ACC112 (cell line): Measurements from ENCODE around the gene BRF1.
"Not testable (repeated sequence)": the region's sequence is repeated elsewhere in the genome, so short reads cannot be mapped to it uniquely, and the experiment has no call there.

Experiments
- H2AFZ ChIP-seq: fragments of 200-600 bp; sonication (generic); one replicate; pipeline ENCODE4 v1.6.0; 2017; ENCODE audit warnings: antibody characterized with exemption, low read length; ENCODE audit not compliant: unreplicated experiment
- H3K27ac ChIP-seq: fragments of 200-600 bp; sonication (generic); 2 replicates; pipeline ENCODE4 v1.5.1; 2014; ENCODE audit warnings: low read depth, mild to moderate bottlenecking, antibody characterized with exemption, low read length, moderate library complexity
- H3K27me3 ChIP-seq: fragments of 200-600 bp; sonication (generic); 2 replicates; pipeline ENCODE4 v1.6.1; 2014; ENCODE audit warnings: mild to moderate bottlenecking, antibody characterized with exemption, low read length, moderate library complexity, mixed read lengths; ENCODE audit not compliant: insufficient read depth
- H3K36me3 ChIP-seq: fragments of 200-600 bp; sonication (generic); 2 replicates; pipeline ENCODE4 v1.6.1; 2016; ENCODE audit warnings: mild to moderate bottlenecking, antibody characterized with exemption, low read length, moderate library complexity, mixed read lengths; ENCODE audit not compliant: insufficient read depth
- H3K4me1 ChIP-seq: fragments of 200-600 bp; sonication (generic); one replicate; pipeline ENCODE4 v1.6.1; 2016; ENCODE audit warnings: low read length, mixed read lengths; ENCODE audit not compliant: insufficient read depth, unreplicated experiment, control insufficient read depth
- H3K4me3 ChIP-seq: fragments of 200-600 bp; sonication (generic); 2 replicates; pipeline ENCODE4 v1.5.1; 2014; ENCODE audit warnings: mild to moderate bottlenecking, low read depth, low read length
- H3K79me2 ChIP-seq: fragments of 200-600 bp; sonication (generic); one replicate; pipeline ENCODE4 v1.6.0; 2016; ENCODE audit warnings: low read length; ENCODE audit not compliant: control insufficient read depth, unreplicated experiment, insufficient read depth

Gene BRF1

DNA sequence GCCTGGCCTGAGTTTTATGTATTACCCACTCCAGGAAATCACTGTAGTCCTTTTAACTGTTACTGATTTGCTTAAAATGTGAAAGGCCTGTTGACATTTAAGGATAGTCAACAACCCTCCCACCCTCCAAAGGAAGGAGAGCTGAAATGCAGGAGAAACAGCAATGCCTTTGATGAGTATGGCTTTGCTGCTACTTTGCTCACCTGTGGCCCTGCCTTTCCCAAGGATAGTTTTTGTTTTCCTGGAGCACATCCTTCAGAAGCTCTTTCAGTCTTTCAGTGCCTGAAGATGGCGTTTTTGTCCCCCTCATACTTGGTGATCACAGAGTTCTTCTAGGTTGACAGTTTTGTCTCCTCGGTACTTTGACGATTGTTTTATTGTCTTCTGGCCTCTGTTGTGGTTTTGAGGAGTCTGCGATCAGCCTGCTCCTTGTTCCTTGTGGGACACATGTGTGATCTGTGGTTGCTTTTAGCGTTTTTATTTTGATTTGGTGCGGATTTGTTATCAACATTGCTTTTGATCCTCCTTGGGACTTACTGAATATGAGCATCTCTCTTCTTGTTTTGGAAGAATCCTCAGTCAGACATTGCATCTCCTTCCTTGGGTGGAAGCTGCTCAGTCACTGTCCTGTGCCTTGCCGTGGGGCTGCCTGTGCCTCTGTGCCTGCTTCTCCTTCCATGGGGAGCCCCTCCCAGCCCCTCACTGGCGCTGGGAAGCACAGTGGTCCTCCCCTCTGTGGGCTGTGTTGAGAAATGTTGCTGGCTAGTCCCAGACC, 31.0 kb upstream of the BRF1 start:
- no peaks in the 10 kb centered on the region for H3K36me3 ChIP-seq
- no peak overlapping the region for H2AFZ ChIP-seq
- H3K27me3 ChIP-seq = no peaks in the 10 kb centered on the region
- no peak overlapping the region for H3K4me3 ChIP-seq
- H3K4me1 ChIP-seq = peaks cover 12% of the 10 kb centered on the region
- no peak overlapping the region for H3K27ac ChIP-seq
- peaks cover 16% of the 10 kb centered on the region for H3K79me2 ChIP-seq

- Histone ChIP-seq H3K27ac (peak overlapping the region; percentile 74), H2AFZ (no peak overlapping the region)
These were observed 29.7 kb upstream of the BRF1 start for GRCh38 chr14:105330491-105330895.

DNA sequence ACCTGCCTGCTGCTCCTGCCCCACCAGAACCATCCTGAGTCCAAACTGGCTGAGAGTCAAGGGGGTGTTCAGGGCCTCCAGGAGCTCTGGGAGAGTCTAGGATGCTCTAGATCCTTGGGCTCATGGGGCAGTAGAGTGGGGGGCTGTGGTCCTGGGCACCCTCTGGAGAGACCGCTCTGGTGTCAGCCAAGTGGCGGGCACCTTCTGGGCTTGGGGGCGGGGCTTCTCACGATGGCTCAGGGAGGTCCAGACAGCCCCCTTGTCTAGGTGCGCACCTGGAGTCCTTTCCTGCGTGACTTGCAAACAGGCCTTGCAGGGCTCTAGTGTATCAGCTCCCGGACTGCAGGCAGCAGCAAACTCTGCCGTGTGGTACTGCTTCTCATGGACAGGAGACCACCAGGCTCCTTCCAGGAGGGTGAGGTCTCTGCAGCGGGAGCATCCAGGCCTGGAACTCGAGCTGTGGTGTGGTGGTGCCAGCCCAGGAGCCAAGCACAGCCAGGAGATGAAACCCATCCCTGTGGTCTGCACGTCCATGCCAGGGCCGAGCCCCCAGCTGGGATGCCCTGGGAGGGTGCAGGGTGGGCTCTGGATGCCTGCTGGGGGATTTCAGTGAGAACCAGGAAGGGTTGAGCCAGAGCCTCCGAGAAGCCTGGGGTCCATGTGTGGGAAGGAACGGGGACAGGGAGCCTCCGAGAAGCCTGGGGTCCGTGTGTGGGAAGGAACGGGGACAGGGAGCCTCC, 28.8 kb upstream of the BRF1 start:
- Histone ChIP-seq H3K4me3 (no peak overlapping the region), H3K36me3 (no peaks in the 10 kb centered on the region), H3K27me3 (no peaks in the 10 kb centered on the region), H3K27ac (no peak overlapping the region), H2AFZ (no peak overlapping the region), H3K79me2 (peaks cover 20% of the 10 kb centered on the region), H3K4me1 (peaks cover 12% of the 10 kb centered on the region)

More at GRCh38 chr14:105330491-105330895, 29.7 kb upstream of the BRF1 start:
- Histone ChIP-seq H3K36me3 (no peaks in the 10 kb centered on the region), H3K79me2 (peaks cover 16% of the 10 kb centered on the region), H3K4me1 (peaks cover 12% of the 10 kb centered on the region), H3K4me3 (no peak overlapping the region; the same call in 1 of the 2 replicates), H3K27me3 (no peaks in the 10 kb centered on the region)

GRCh38 chr14:105328678-105329390, 28.0 kb upstream of the BRF1 start:
- Histone ChIP-seq H3K79me2 (peaks cover 24% of the 10 kb centered on the region), H3K27ac (no peak overlapping the region), H3K27me3 (no peaks in the 10 kb centered on the region), H3K4me3 (no peak overlapping the region), H3K36me3 (no peaks in the 10 kb centered on the region), H2AFZ (no peak overlapping the region), H3K4me1 (peaks cover 12% of the 10 kb centered on the region)

DNA sequence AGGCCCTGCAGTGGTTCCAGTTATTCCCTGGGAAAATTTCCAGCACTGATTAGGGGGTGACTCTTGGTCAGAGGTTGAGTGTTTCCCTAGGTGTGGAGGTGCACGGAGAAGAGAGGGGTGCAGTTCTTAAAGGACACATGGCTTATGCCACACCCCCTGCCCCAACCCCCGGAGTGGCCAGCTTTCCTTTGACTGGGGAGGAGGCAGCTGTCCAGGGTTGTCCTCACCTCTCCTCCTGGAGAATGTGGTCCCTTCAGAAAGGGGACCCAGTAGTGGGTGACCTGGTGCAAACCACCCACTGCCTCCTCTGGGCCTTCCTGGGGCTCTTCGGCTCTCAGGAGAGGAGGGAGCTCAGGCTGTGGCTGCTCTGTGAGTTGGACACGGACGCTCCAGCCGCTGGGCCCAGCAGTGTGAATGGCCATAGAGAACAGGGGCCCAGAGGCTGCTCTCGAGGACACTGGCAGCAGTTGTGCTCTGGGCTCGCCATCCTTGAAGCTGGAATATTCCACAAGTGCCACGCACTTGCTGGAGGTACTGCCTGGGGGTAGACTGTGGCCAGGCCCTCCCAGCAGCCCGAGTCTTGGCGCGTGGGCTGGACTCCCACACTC, 27.4 kb upstream of the BRF1 start:
- Histone ChIP-seq H3K27ac (no peak overlapping the region), H3K27me3 (no peaks in the 10 kb centered on the region), H3K4me1 (peaks cover 14% of the 10 kb centered on the region), H3K4me3 (no peak overlapping the region), H2AFZ (no peak overlapping the region), H3K36me3 (no peaks in the 10 kb centered on the region), H3K79me2 (peaks cover 25% of the 10 kb centered on the region)

DNA sequence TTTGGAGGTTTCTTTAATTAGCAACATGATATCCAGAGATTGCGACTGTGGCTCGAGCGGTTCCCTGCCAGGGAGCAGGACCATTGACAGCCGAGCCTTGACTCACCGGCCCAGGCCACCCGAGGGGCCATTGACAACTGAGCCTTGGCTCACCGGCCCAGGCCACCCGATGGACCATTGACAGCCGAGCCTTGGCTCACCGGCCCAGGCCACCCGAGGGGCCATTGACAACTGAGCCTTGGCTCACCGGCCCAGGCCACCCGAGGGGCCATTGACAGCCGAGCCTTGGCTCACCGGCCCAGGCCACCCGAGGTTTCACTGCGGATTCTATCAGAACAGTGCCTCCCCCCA, 26.9 kb upstream of the BRF1 start:
- H3K27me3 ChIP-seq, H3K36me3 ChIP-seq, H3K4me3 ChIP-seq, H2AFZ ChIP-seq, H3K27ac ChIP-seq: not testable (repeated sequence)
- peaks cover 19% of the 10 kb centered on the region for H3K4me1 ChIP-seq
- H3K79me2 ChIP-seq = peaks cover 28% of the 10 kb centered on the region

DNA sequence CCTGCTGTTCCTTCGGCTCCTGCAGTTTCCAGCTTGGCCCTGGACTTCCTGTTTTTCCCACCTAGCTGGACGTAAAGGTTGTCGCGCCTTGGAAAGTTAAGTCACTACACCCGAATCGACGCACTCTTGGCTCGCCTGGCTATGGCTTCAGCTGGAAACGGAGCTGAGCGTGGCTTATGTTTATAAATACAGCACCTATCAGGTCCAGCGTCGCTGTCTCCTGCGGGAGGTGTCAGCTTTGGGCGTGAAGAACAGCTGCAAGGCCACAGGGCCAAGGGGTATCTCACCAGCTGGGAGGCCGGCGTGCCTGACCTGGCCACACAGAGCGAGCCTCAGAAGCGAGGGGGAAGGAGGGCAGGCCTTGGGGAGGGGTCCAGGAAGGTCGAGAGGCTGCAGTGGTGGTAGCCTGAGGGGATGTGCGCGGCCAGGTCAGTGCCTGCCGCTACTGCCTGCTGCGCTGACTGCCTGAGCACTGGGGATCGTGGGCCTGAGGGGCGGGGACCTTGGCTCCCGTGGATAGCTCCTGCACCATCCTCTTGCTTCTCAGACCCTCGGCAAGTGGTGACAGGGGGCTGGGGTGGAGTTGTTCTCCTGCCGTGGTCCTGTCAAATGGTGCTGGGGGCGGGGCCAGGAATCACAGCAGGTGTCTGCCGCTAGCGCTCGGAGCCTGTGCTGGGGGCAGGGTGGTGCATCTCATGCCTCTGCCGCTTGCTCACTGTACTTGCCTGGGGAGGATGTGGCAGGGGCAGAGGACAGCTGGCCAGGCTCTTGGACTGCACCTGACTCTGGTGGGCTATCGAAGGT, 26.3 kb upstream of the BRF1 start:
- H3K79me2 ChIP-seq = peaks cover 23% of the 10 kb centered on the region
- no peaks in the 10 kb centered on the region for H3K36me3 ChIP-seq
- H3K4me3 ChIP-seq = no peak overlapping the region
- peaks cover 21% of the 10 kb centered on the region for H3K4me1 ChIP-seq
- no peak overlapping the region for H3K27ac ChIP-seq
- no peak overlapping the region for H2AFZ ChIP-seq
- H3K27me3 ChIP-seq = no peaks in the 10 kb centered on the region

DNA sequence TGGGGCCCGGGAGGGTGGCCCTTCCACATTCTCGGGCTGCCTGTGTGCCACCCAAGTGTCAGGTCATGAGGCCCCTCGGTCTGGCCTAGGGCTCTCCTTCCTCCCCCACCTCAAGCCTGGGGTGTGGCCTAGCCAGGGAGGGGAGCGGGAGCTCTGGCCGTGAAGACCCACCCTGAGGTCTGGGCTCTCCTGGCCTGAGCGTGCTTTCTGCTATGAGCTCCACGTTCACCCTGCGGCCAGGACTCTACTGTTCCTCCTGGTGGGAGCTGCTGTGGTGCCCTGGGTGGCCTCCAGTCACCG, 25.7 kb upstream of the BRF1 start:
- no peak overlapping the region for H2AFZ ChIP-seq
- H3K36me3 ChIP-seq = no peaks in the 10 kb centered on the region
- H3K4me3 ChIP-seq = no peak overlapping the region
- no peak overlapping the region for H3K27ac ChIP-seq
- no peaks in the 10 kb centered on the region for H3K27me3 ChIP-seq
- H3K79me2 ChIP-seq = peaks cover 22% of the 10 kb centered on the region
- H3K4me1 ChIP-seq = peaks cover 21% of the 10 kb centered on the region

- no peaks in the 10 kb centered on the region for H3K27me3 ChIP-seq
- no peak overlapping the region for H3K27ac ChIP-seq
- H3K79me2 ChIP-seq = peaks cover 23% of the 10 kb centered on the region
- no peak overlapping the region for H3K4me3 ChIP-seq
- H3K36me3 ChIP-seq = no peaks in the 10 kb centered on the region
- peaks cover 17% of the 10 kb centered on the region for H3K4me1 ChIP-seq
- H2AFZ ChIP-seq = no peak overlapping the region
These were observed 25.1 kb upstream of the BRF1 start for GRCh38 chr14:105325716-105326567.
